ENCODE data around the gene TRMO.
"Not testable (repeated sequence)": the region's sequence is repeated elsewhere in the genome, so short reads cannot be mapped to it uniquely, and the experiment has no call there.

DNA sequence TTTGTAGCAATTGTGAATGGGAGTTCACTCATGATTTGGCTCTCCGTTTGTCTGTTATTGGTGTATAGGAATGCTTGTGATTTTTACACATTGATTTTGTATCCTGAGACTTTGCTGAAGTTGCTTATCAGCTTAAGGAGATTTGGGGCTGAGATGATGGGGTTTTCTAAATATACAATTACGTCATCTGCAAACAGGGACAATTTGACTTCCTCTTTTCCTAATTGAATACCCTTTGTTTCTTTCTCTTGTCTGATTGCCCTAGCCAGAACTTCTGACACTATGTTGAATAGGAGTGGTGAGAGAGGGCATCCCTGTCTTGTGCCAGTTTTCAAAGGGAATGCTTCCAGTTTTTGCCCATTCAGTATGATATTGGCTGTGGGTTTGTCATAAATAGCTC, 24.8 kb upstream of the TRMO start:
- TF ChIP-seq, protein P1, sequence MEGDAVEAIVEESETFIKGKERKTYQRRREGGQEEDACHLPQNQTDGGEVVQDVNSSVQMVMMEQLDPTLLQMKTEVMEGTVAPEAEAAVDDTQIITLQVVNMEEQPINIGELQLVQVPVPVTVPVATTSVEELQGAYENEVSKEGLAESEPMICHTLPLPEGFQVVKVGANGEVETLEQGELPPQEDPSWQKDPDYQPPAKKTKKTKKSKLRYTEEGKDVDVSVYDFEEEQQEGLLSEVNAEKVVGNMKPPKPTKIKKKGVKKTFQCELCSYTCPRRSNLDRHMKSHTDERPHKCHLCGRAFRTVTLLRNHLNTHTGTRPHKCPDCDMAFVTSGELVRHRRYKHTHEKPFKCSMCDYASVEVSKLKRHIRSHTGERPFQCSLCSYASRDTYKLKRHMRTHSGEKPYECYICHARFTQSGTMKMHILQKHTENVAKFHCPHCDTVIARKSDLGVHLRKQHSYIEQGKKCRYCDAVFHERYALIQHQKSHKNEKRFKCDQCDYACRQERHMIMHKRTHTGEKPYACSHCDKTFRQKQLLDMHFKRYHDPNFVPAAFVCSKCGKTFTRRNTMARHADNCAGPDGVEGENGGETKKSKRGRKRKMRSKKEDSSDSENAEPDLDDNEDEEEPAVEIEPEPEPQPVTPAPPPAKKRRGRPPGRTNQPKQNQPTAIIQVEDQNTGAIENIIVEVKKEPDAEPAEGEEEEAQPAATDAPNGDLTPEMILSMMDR (IDR thresholded peaks at IDR 0.05), result not testable (repeated sequence)
- not testable (repeated sequence) for TF ChIP-seq POLR2A, POLR2AphosphoS5, EP300 (IDR thresholded peaks at IDR 0.05)
